ENCODE results near the gene KRTAP9-7. TPM values are rescaled to one million over a fixed set of nuclear protein-coding genes. Genes with fewer than 3 reads are reported as not detected.

Gene KRTAP9-7
- total and polyA plus RNA-seq, 2 of the 4 experiments (the other 2 are of a cell fraction) = not detected

DNA sequence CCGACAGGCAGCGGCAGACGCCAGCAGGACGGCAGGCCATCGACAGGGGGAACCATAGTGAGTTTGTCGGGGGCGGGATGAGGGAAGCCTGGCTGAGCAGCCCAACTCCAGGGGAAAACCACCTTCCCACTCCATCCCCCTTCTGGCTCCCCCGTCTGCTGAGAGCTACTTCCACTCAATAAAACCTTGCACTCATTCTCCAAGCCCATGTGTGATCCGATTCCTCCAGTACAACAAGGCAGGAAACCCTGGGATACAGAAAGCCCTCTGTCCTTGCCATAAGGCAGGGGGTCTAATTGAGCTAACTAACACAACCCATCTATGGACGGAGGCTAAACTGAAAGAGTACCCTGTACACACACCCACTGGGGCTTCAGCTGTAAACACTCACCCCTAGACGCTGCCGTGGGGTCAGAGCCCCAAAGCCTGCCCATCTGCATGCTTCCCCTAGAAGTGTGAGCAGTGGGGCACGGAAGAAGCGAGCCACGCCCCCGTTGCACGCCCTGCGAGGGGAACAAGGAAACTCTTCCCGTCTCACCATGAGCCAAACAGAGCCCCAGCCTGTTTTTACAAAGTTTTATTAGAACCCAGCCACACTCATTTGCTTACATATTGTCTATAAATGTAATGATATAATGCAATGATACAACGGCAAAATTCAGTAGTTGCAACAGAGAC, 23.1 kb downstream of the KRTAP9-7 start:
- CTCF ChIA-PET = no interaction called here
- dilution Hi-C loops (cut with HindIII; ENCODE audit: low sequenced_read_pairs, unreplicated experiment) (no loop called here), in situ Hi-C loops (cut with MboI; ENCODE audit: low sequenced_read_pairs) (no loop called here), intact Hi-C loops (cut with micrococcal nuclease) (no loop called here)
- no peak overlapping the region for H2BK5ac ChIP-seq (ENCODE audit: low read depth, low read length, poor library complexity, severe bottlenecking)
- H3K56ac ChIP-seq (ENCODE audit: extremely low read depth, insufficient read depth, low read length) = no peak overlapping the region
- POLR2A ChIA-PET (ENCODE audit: unreplicated experiment) = no interaction called here
- no peaks in the 10 kb centered on the region for H3K9me3 ChIP-seq (ENCODE audit: control insufficient read depth, insufficient read depth, low read length)
- no peak overlapping the region for H3K14ac ChIP-seq (replicated peaks; ENCODE audit: low read depth, low read length)
- H3K4me1 ChIP-seq (ENCODE audit: control insufficient read depth, insufficient read depth, low read length) = no peaks in the 10 kb centered on the region
- no peak overlapping the region for H3K9ac ChIP-seq (ENCODE audit: low read depth, low read length)
- no peak overlapping the region for H4K5ac ChIP-seq (ENCODE audit: low read depth, low read length)
- H4K20me1 ChIP-seq (ENCODE audit: insufficient read depth, low read length) = no peaks in the 10 kb centered on the region
- peaks cover 5% of the 10 kb centered on the region; the same call in 1 of the 2 replicates for H3K9me1 ChIP-seq (ENCODE audit: insufficient read depth, low read length)
- H2BK120ac ChIP-seq (ENCODE audit: low read depth, low read length) = no peak overlapping the region
- 83% methylated on average over 3 of the region's 20 CpGs; no CpG with 5 or more reads in 1 of the 2 experiments for WGBS, 2 experiments (ENCODE audit: extremely low coverage in 2 of 2, insufficient read length in 1 of 2)
- DNase-seq (no peak), ATAC-seq (ENCODE audit: low read depth) (no peak)
- H2BK20ac ChIP-seq (ENCODE audit: low read depth, low read length) = no peak overlapping the region
- no peak overlapping the region for H3K23ac ChIP-seq (ENCODE audit: low read depth, low read length)
- H3K27ac ChIP-seq (ENCODE audit: insufficient read depth, low read length) = no peak overlapping the region
- no peak overlapping the region for H3K4me3 ChIP-seq (ENCODE audit: insufficient read depth, low read depth, low read length)
- no peak overlapping the region for H4K8ac ChIP-seq (ENCODE audit: low read depth in 2 of 2, low read length in 2 of 2)
- no peak overlapping the region for H2AFZ ChIP-seq (replicated peaks; ENCODE audit: low read length, poor library complexity)
- BruUV-seq (replicated peaks) = no TSS peak
- H3K4me2 ChIP-seq (ENCODE audit: low read depth, low read length) = no peak overlapping the region
- H2AK5ac ChIP-seq (ENCODE audit: low read depth, low read length) = peak overlapping the region; percentile 12; the same call in 1 of the 2 replicates
- no peaks in the 10 kb centered on the region; the same call in 1 of the 2 replicates for H3K27me3 ChIP-seq (ENCODE audit: control insufficient read depth, insufficient read depth, low read length)
- TF ChIP-seq, protein P1, sequence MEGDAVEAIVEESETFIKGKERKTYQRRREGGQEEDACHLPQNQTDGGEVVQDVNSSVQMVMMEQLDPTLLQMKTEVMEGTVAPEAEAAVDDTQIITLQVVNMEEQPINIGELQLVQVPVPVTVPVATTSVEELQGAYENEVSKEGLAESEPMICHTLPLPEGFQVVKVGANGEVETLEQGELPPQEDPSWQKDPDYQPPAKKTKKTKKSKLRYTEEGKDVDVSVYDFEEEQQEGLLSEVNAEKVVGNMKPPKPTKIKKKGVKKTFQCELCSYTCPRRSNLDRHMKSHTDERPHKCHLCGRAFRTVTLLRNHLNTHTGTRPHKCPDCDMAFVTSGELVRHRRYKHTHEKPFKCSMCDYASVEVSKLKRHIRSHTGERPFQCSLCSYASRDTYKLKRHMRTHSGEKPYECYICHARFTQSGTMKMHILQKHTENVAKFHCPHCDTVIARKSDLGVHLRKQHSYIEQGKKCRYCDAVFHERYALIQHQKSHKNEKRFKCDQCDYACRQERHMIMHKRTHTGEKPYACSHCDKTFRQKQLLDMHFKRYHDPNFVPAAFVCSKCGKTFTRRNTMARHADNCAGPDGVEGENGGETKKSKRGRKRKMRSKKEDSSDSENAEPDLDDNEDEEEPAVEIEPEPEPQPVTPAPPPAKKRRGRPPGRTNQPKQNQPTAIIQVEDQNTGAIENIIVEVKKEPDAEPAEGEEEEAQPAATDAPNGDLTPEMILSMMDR (conservative IDR thresholded peaks at IDR 0.05; ENCODE audit: low read depth, low read length) = no peak
- TF ChIP-seq MAZ (IDR thresholded peaks at IDR 0.05; ENCODE audit: borderline replicate concordance, low read depth, low read length) (no peak), RCOR1 (IDR thresholded peaks at IDR 0.05; ENCODE audit: insufficient replicate concordance, low read length) (no peak), RAD21 (IDR thresholded peaks at IDR 0.05; ENCODE audit: low read length) (no peak), FOS (IDR thresholded peaks at IDR 0.05; ENCODE audit: low read depth, low read length) (no peak), RFX5 (IDR thresholded peaks at IDR 0.05; ENCODE audit: low read depth, low read length) (no peak), CHD1 (IDR thresholded peaks at IDR 0.05; ENCODE audit: low read depth, low read length) (no peak), MAFK (IDR thresholded peaks at IDR 0.05; ENCODE audit: low read depth, low read length) (no peak), MXI1 (IDR thresholded peaks at IDR 0.05; ENCODE audit: borderline replicate concordance, low read depth, low read length) (no peak), NFE2L2 (IDR thresholded peaks at IDR 0.05; ENCODE audit: low read depth, low read length) (no peak), CEBPB (IDR thresholded peaks at IDR 0.05; ENCODE audit: low read depth, low read length) (no peak), POLR2A (IDR thresholded peaks at IDR 0.05; ENCODE audit: low read depth, low read length) (no peak), SMC3 (IDR thresholded peaks at IDR 0.05; ENCODE audit: low read depth, low read length) (no peak), BHLHE40 (IDR thresholded peaks at IDR 0.05; ENCODE audit: low read depth, low read length) (no peak)
- TF ChIP-seq, protein P2, sequence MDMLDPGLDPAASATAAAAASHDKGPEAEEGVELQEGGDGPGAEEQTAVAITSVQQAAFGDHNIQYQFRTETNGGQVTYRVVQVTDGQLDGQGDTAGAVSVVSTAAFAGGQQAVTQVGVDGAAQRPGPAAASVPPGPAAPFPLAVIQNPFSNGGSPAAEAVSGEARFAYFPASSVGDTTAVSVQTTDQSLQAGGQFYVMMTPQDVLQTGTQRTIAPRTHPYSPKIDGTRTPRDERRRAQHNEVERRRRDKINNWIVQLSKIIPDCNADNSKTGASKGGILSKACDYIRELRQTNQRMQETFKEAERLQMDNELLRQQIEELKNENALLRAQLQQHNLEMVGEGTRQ (IDR thresholded peaks at IDR 0.05; ENCODE audit: low read depth, low read length) = no peak
- TF ChIP-seq, protein P3, sequence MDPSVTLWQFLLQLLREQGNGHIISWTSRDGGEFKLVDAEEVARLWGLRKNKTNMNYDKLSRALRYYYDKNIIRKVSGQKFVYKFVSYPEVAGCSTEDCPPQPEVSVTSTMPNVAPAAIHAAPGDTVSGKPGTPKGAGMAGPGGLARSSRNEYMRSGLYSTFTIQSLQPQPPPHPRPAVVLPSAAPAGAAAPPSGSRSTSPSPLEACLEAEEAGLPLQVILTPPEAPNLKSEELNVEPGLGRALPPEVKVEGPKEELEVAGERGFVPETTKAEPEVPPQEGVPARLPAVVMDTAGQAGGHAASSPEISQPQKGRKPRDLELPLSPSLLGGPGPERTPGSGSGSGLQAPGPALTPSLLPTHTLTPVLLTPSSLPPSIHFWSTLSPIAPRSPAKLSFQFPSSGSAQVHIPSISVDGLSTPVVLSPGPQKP (IDR thresholded peaks at IDR 0.05; ENCODE audit: borderline replicate concordance, low read depth, low read length) = no peak
- no peak overlapping the region for H3K18ac ChIP-seq (ENCODE audit: low read depth, low read length)
- H2AK9ac ChIP-seq (replicated peaks; ENCODE audit: low read depth, low read length, poor library complexity) = no peak overlapping the region
- H3K4ac ChIP-seq (ENCODE audit: low read depth, low read length) = no peak overlapping the region
- no peak overlapping the region for H4K91ac ChIP-seq (ENCODE audit: insufficient read depth, low read depth, low read length)
- no peaks in the 10 kb centered on the region for H3K36me3 ChIP-seq (ENCODE audit: control insufficient read depth, insufficient read depth, low read length)
- no peak overlapping the region for H2BK15ac ChIP-seq (ENCODE audit: low read depth, low read length)
- H3K79me1 ChIP-seq (ENCODE audit: low read depth in 1 of 2, low read length in 2 of 2) = no peaks in the 10 kb centered on the region
